Suprapubic skin (tissue), 4 donors: ENCODE measurements around the gene MRPL39. TPM values are rescaled to one million over a fixed set of nuclear protein-coding genes. Genes with fewer than 3 reads are reported as not detected.

Experiments used
- DNase-seq, 2 donors: peaks; one replicate each; pipeline ENCODE4 v3.0.0-alpha.2; 2019; ENCODE audit warnings: low spot score in 2 of 2
- H3K27ac ChIP-seq: fragments of 200-600 bp; sonication (generic); one replicate; pipeline ENCODE4 v1.5.1; 2019
- H3K27me3 ChIP-seq: fragments of 200-600 bp; sonication (generic); one replicate; pipeline ENCODE4 v1.5.1; 2019
- H3K36me3 ChIP-seq: fragments of 200-600 bp; sonication (generic); one replicate; pipeline ENCODE4 v1.5.1; 2019
- H3K4me1 ChIP-seq: fragments of 200-600 bp; sonication (generic); one replicate; pipeline ENCODE4 v1.5.1; 2019
- H3K4me3 ChIP-seq: fragments of 200-600 bp; sonication (generic); one replicate; pipeline ENCODE4 v1.5.1; 2019; ENCODE audit warnings: mild to moderate bottlenecking
- H3K9me3 ChIP-seq: fragments of 200-600 bp; sonication (generic); one replicate; pipeline ENCODE4 v1.5.1; 2019
- CTCF ChIP-seq, 2 donors: fragments of 200-600 bp in 1 of 2; fragments of 450-650 bp in 1 of 2; sonication (generic) in 1 of 2; IDR thresholded peaks; one replicate each; pipeline ENCODE4 v1.5.1; 2016 to 2019; ENCODE audit warnings: antibody characterized with exemption in 2 of 2, mild to moderate bottlenecking in 1 of 2, moderate library complexity in 1 of 2
- EP300 ChIP-seq: sonication (generic); formaldehyde crosslinking; IDR thresholded peaks from one replicate; pipeline ENCODE4 v1.6.1; 2017; ENCODE audit warnings: antibody characterized with exemption
- POLR2A ChIP-seq, 2 donors: fragments of 450-650 bp; IDR thresholded peaks; one replicate each; pipeline ENCODE4 v1.6.1; 2017; ENCODE audit warnings: antibody characterized with exemption in 2 of 2, mild to moderate bottlenecking in 2 of 2, moderate library complexity in 2 of 2
- POLR2AphosphoS5 ChIP-seq, 3 donors: sonication (generic); formaldehyde crosslinking; IDR thresholded peaks; one replicate each; pipeline ENCODE4 v1.6.1; 2017; ENCODE audit warnings: antibody characterized with exemption in 3 of 3
- WGBS: methylation state at CpG from one replicate; pipeline ENCODE4 v1.1.5; 2018; 5-methylcytosine and 5-hydroxymethylcytosine counted together
- total RNA-seq, 4 donors: library from RNA; depleted of rRNA; stranded (reverse); fragments of >200 nt; gene quantifications; one replicate each; pipeline ENCODE4 v1.1.0, GENCODE V29; 2016

Gene MRPL39
- total RNA-seq, 4 donors from 2014 or later = 21.4 to 28.7 (median 23.1) TPM

- no peaks in the 10 kb centered on the region for H3K36me3 ChIP-seq
- H3K27me3 ChIP-seq = no peaks in the 10 kb centered on the region
- no peaks in the 10 kb centered on the region for H3K9me3 ChIP-seq
- H3K4me1 ChIP-seq = no peaks in the 10 kb centered on the region
- DNase-seq = no peak
- 100% methylated on average over 1 of the region's 1 CpG for WGBS
- TF ChIP-seq POLR2AphosphoS5 (IDR thresholded peaks at IDR 0.05) (no peak), POLR2A (IDR thresholded peaks at IDR 0.05) (no peak), EP300 (no peak), CTCF (IDR thresholded peaks at IDR 0.05) (no peak)
- H3K27ac ChIP-seq = no peak overlapping the region
- H3K4me3 ChIP-seq = no peak overlapping the region
Observed at GRCh38 chr21:25614441-25614840, 7.2 kb upstream of the MRPL39 start.

GRCh38 chr21:25608044-25608737 is 910 bp upstream of the MRPL39 start:
- peaks cover 27% of the 10 kb centered on the region for H3K4me1 ChIP-seq
- WGBS = 4% methylated on average over 18 of the region's 18 CpGs
- TF ChIP-seq POLR2AphosphoS5 (IDR thresholded peaks at IDR 0.05) (no peak), EP300 (no peak), CTCF (IDR thresholded peaks at IDR 0.05) (peak; percentile 85 to 88)
- peak overlapping the region; percentile 83 for H3K27ac ChIP-seq
- no peaks in the 10 kb centered on the region for H3K27me3 ChIP-seq
- H3K9me3 ChIP-seq = no peaks in the 10 kb centered on the region
- peak overlapping the region; percentile 71 for H3K4me3 ChIP-seq
- DNase-seq = peak; percentile 86 to 88
- H3K36me3 ChIP-seq = peaks cover 3% of the 10 kb centered on the region

DNA sequence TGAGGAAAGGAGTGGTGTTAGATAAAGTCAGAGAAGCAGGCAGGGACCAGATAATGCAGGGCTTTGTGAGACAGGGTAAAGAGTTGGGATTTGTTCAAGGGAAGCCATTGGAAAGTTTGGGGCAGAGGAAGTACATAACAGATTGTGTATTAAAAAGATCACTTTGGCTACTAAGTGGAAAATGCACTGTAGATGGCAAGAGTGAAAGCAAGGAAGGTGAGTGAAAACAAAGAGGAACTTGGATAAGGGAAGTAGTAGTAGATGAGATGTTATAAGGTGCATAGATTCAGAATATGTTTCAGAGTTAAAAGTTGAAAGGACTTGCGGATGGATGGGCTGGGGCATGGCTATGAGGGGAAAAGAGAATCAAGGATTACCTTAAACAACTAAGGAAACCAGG is 17.4 kb downstream of the MRPL39 start:
- no peak overlapping the region for H3K4me3 ChIP-seq
- WGBS = 100% methylated on average over 1 of the region's 1 CpG
- H3K9me3 ChIP-seq = no peaks in the 10 kb centered on the region
- H3K27ac ChIP-seq = no peak overlapping the region
- peaks cover 71% of the 10 kb centered on the region for H3K36me3 ChIP-seq
- TF ChIP-seq POLR2A (IDR thresholded peaks at IDR 0.05) (no peak), CTCF (IDR thresholded peaks at IDR 0.05) (no peak), POLR2AphosphoS5 (IDR thresholded peaks at IDR 0.05) (no peak), EP300 (no peak)
- no peaks in the 10 kb centered on the region for H3K27me3 ChIP-seq
- DNase-seq = no peak
- no peaks in the 10 kb centered on the region for H3K4me1 ChIP-seq

DNA sequence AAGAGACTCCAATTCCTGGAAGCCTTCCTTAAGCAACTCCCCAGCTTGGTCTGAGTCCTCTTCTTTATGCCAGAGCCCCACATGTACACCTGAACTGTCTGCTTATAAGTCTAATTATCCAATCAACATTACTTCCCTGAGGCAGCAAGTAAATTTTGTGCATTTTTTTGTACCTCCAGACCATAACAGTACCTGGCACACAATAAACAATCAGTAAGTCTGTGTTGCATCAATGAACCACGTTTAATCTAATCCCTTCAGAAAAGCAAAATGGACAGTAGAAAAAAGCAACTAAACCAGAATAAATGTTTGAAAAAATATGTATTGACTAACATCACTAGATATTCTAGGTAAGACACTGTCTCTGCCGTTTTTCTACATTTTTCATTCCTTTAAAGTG is 20.5 kb downstream of the MRPL39 start:
- no peak for DNase-seq
- no peaks in the 10 kb centered on the region for H3K4me1 ChIP-seq
- no peak for TF ChIP-seq POLR2AphosphoS5 (IDR thresholded peaks at IDR 0.05)
- TF ChIP-seq EP300 = no peak
- TF ChIP-seq POLR2A (IDR thresholded peaks at IDR 0.05) = no peak
- TF ChIP-seq CTCF (IDR thresholded peaks at IDR 0.05) = no peak
- peaks cover 46% of the 10 kb centered on the region for H3K36me3 ChIP-seq
- H3K4me3 ChIP-seq = no peak overlapping the region
- WGBS = 75% methylated on average over 2 of the region's 2 CpGs
- H3K9me3 ChIP-seq = no peaks in the 10 kb centered on the region
- H3K27me3 ChIP-seq = no peaks in the 10 kb centered on the region
- no peak overlapping the region for H3K27ac ChIP-seq

DNA sequence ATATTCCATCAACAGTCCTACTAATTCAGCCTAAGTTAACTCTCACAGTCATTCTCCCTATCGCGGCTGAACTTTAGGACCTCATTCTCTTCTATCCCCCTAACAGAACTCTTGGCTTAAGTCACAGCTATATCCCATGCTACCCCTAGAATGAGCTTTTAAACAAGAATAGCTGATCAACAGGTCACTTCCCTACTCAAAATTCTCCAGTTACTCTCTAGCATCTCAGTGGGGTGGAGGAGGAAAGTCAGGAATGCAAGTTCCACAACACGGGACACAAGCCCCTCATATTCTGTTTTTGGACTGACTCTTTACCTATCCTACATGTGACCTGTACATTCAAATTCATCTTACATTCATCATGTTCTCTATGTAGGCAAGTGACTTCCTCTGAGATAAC is 21.0 kb downstream of the MRPL39 start:
- Histone ChIP-seq H3K27me3 (no peaks in the 10 kb centered on the region), H3K9me3 (no peaks in the 10 kb centered on the region), H3K36me3 (peaks cover 41% of the 10 kb centered on the region), H3K4me1 (no peaks in the 10 kb centered on the region), H3K27ac (no peak overlapping the region), H3K4me3 (no peak overlapping the region)
- 95% methylated on average over 3 of the region's 3 CpGs for WGBS
- no peak for DNase-seq
- TF ChIP-seq CTCF (IDR thresholded peaks at IDR 0.05) (no peak), POLR2AphosphoS5 (IDR thresholded peaks at IDR 0.05) (no peak), POLR2A (IDR thresholded peaks at IDR 0.05) (no peak), EP300 (no peak)
